NCI-H1930 (cell line): Measurements from ENCODE around the gene LAMA5.

Experiments used
- DNase-seq, 2 experiments: peaks; one replicate each; lab custom pipeline; 2025; lab: John Stamatoyannopoulos, UW

The LAMA5 gene

GRCh38 chr20:62360854-62361798 lies 6.0 kb downstream of the LAMA5 start:
- no peak for DNase-seq

GRCh38 chr20:62359491-62360121 lies 7.5 kb downstream of the LAMA5 start:
- no peak for DNase-seq

GRCh38 chr20:62359043-62359490 lies 8.0 kb downstream of the LAMA5 start:
- DNase-seq, result no peak

GRCh38 chr20:62358171-62359042 lies 8.7 kb downstream of the LAMA5 start:
- DNase-seq, result no peak

GRCh38 chr20:62357681-62358080 lies 9.4 kb downstream of the LAMA5 start:
- no peak for DNase-seq

- DNase-seq, result no peak
Measured at GRCh38 chr20:62357187-62357667, 9.9 kb downstream of the LAMA5 start.

- DNase-seq, result no peak
Measured at GRCh38 chr20:62356589-62357186, 10.4 kb downstream of the LAMA5 start.

GRCh38 chr20:62355878-62356588 lies 11.1 kb downstream of the LAMA5 start:
- no peak for DNase-seq

- DNase-seq, result no peak
Measured at GRCh38 chr20:62355516-62355877, 11.6 kb downstream of the LAMA5 start.

- no peak for DNase-seq
Measured at GRCh38 chr20:62354811-62355341, 12.2 kb downstream of the LAMA5 start.

GRCh38 chr20:62354031-62354808 lies 12.9 kb downstream of the LAMA5 start:
- DNase-seq, result no peak

GRCh38 chr20:62353289-62354030 lies 13.7 kb downstream of the LAMA5 start:
- no peak for DNase-seq

GRCh38 chr20:62352402-62353288 lies 14.5 kb downstream of the LAMA5 start:
- no peak for DNase-seq

- DNase-seq, result no peak
Measured at GRCh38 chr20:62351469-62352401, 15.4 kb downstream of the LAMA5 start.

- DNase-seq, result no peak
Measured at GRCh38 chr20:62350629-62351422, 16.3 kb downstream of the LAMA5 start.

GRCh38 chr20:62350098-62350628 lies 16.9 kb downstream of the LAMA5 start:
- DNase-seq, result no peak
